Lung microvascular endothelial cell (primary cell): ENCODE data around the gene NNMT. TPM values are rescaled to one million over a fixed set of nuclear protein-coding genes. Genes with fewer than 3 reads are reported as not detected.

Experiments used
- DNase-seq, 2 donors: peaks; one replicate each; pipeline versions ENCODE4 v3.0.0 to v3.0.0-alpha.2; 2010; ENCODE audit warnings: low read depth in 2 of 2
- total RNA-seq: library from RNA; depleted of rRNA; stranded (reverse); fragments of >200 nt; gene quantifications from 2 replicates; pipeline ENCODE4 v1.2.1, GENCODE V29; 2014

Gene NNMT
- total RNA-seq, 1 donor from 2014 or later = 316 TPM

DNA sequence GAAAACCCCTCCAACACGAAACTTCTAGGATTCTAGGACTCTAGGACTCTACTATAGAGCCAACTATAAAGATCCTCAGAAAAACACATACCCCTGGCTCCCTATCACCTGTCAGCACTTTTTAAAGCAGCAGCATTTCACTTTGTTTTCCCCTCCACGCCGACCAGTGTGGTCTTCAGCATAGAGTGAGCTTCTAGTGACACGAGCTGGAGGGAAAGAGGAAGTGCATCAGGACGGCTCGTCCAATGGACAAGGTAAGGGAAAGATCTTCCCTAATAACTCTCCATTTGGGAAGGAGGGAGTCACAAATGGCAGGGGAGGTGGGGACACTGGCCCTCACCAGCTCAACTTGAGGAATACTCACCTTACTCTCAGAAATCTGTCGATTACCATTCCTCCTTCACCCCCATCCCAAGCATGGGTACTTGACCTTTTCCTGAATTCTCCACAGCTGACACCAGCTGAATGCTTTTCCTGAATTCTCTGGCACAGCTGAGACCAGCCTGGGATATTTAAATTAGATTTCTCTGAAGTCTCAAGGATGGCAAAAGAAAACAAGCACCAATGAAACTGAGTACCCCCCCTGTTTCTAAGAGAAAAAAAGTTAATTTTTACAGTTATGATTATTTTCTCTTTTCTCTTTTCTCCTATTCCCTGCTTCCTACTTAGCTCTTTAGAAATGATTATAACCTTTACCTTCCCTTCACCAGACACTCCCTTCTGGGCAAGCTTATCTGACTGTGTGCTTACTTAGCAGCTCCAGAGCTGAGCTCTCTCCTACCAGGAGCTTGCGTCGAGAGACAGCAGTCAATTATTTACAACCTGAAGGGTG, 33.3 kb upstream of the NNMT start:
- DNase-seq = peak; percentile 68 to 80

DNA sequence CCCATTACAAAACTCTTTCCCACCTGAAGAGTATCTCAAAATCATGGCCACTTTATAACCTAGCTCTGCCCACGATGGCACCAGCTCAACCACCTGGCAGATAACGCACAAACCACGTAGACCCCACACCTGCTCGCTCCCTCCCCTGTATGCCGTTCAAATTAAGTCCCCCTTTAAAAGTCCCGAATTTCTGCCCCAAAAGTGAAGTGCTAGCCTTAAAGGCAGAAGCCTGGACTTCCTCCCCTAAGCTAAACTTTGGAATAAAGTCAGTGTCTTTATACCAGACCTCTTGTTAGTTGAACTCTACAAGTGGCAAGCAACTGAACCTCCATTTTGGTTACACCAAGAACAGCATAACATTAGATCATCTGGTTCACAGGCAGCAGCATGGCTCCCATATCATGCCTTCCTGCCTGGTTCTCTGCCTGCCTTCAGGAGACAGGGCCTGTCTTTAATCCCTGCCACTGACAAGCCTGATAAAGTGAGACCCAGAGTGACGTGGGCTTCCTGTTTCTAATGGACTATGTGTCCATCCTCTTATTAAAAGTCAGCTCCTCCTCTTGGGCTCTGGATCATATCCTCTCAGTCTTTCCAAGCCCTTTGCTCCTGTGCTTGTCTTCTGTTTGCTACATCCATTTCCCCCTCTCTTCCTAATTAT, 32.6 kb upstream of the NNMT start:
- DNase-seq = peak in 1 of 2 donors; percentile 20

DNA sequence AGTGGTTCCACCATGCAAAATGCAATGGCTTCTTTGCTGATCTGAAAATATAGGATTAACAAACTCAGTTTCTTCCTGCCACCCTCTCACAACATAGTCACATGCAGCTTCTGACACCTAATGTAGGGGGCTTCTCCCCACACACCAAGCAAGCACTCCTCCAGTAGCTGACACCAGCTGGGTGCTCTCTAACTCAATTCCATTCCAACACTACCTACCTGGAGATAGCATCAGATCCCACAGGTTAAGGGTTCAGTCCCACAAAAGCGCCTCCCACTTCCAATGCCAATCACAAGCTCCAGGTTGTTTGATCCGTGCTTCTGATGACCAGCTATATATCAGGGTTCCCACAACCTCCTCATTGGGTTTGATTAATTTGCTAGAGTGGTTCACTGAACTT, 31.8 kb upstream of the NNMT start:
- no peak for DNase-seq

DNA sequence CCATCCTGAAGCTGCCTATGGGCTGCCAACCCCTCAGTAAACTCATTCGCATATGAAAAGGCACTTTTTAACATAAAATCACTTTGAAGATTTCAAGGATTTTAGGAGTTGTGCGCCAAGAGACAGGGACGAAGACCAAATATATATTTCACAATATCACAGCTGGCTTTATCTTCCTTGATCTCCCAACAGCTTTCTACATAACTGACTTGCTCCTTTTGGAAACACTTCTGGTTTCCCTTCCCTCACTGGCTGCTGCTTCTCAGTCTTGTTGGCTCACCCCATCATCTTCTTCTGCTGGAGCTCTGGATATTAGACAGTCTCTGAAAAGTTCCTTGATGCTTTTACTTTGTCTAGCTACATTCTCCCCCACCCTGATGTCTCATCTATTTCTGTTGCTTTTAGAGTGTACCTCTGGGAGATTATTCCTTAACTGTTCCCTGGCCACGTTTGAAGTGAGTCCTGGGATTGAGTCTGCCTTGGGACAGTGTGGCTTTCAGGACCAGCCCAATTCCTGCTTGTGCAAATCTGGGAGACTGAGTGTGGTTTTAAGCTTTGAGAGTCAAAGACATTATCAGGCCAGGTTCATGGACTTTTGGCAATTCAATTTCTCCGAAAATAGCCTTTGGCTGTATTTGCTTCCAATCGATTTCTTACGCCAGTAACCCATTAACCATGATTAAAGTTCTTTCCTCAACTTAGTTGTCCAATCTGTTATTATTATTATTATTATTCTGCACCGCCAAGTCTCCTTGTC, 30.9 kb upstream of the NNMT start:
- DNase-seq = no peak

GRCh38 chr11:114269498-114269897, 26.7 kb upstream of the NNMT start:
- no peak for DNase-seq

GRCh38 chr11:114270531-114271270, 25.5 kb upstream of the NNMT start:
- no peak for DNase-seq

DNA sequence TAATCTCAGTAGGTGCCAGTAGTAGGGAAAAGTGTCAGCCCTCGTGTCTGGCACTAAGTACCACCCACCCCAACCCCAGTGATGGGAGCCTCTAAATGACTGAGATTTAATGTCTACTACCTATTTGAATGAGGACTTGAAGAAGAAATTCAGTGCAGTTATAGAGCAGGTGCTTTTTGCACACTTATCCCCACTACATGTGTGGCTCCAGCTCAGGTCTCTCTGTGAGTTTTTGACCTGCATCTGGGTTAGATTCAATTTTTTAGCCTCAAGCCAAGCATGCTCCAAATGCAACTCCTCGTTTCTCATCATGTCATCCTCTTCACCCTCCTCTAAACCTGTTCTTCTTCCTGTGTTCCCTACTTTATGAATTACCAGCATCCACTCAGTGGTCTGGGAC, 24.9 kb upstream of the NNMT start:
- DNase-seq = no peak

DNA sequence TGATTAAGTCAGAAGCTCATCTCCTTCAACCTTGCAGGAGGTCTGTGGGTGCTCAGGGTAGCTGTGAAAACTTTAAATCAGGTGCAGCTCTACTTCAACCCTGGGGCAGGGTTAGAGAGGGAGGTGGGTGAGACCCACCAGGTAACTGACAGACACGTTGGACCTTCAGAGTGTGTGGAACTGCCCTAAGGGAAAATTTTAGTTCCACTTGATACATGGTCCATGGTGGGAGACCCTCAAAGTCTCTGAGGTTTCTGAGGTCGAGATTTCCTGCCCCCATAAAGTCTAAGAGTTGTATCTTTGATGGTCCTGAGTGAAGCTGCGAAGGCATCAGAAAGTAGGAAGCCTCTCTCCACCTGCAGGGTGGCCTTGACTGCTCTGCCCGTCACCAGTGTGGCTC, 23.9 kb upstream of the NNMT start:
- no peak for DNase-seq

DNA sequence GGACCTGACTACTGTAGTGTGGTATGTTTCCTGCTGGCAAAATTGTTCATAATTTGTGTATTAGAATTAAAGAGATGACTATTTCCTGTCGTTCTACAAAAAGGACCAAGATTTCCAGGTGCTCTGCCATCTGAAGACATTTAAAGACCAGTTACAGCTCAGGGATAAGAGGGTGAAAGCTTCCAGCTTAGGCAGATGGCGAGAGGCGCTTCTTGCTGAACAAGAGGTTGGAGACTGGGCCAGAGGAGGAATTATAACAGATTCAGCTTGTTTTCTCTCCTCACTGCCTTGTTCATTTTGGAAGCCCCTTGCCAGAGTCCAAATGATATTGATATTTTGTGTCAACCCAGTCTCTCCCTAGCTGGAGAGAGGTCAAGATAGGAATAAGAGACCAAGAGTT, 23.1 kb upstream of the NNMT start:
- no peak for DNase-seq

DNA sequence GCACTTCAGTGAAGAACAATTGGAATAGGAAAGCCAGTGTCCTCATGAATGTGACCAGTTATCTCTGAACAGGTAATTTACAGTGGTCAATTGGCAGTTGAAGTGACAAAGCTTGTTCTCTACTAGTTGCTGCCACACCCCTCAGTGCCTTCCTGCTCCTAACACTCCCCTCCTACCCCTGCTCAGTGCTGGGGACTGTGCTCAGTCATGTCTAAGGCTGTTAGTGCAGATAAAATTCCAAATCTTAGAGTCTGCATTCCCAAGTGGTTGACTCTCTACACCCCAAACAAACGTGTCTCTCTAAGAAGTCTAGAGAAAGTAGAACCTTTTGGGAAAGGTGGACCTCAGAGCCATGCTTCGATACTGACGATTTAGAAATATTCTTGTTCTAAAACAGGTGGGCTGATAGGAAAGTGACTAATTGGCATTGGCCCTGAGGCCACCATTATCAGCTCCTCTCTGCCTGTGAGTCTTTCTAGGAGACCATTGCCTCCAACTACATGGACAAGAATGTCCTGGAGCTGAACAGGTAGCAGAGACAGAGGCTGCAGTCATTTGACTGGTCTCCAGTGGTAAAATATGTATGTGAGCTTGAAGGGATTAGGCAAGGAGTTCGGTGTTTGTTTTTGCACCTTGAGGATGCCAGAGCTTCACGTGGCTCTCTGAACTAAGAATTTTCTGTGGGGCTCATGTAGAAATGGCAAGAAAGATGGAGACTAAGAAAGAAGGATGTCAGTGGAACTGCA, 22.1 kb upstream of the NNMT start:
- DNase-seq = no peak

GRCh38 chr11:114274637-114275036, 21.6 kb upstream of the NNMT start:
- no peak for DNase-seq

DNA sequence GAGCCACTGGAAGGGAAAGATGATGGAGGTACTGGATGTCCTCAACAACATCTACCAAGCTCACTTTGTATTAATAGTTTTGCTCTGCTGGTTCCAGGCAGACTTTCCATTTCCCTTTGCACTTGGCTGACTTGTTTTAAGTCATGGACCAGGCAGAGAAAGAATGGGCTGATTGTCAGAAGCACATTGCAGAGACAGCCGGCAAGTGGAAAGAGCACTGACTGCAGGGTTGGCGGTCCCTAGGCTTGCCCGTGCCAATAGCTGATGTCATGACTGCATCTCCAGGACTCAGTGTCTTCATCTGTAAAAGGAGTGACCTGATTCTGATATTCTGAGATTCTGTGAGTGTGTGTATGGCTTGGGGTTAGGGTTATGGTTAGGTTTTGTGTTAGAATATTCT, 20.9 kb upstream of the NNMT start:
- DNase-seq = no peak

DNA sequence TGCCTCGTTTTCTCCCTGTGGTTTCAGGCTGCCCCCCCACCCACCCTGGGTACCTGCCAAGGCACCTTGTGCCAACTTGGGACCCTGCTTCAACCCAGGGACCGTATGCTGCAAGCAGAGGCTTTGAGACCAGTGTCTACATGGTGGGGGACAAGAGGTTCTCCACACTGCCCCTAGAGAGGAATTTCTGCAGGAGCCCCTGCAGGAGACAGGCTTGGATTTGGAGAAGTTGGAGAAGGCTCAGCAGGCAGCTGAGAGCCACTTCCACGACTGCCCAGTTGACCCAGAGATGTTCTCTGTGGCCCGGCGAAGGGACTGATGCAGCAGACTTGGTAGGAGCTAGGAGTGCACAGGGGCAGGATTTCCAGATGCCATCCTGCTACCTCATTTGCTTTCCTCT, 20.1 kb upstream of the NNMT start:
- DNase-seq = no peak

DNA sequence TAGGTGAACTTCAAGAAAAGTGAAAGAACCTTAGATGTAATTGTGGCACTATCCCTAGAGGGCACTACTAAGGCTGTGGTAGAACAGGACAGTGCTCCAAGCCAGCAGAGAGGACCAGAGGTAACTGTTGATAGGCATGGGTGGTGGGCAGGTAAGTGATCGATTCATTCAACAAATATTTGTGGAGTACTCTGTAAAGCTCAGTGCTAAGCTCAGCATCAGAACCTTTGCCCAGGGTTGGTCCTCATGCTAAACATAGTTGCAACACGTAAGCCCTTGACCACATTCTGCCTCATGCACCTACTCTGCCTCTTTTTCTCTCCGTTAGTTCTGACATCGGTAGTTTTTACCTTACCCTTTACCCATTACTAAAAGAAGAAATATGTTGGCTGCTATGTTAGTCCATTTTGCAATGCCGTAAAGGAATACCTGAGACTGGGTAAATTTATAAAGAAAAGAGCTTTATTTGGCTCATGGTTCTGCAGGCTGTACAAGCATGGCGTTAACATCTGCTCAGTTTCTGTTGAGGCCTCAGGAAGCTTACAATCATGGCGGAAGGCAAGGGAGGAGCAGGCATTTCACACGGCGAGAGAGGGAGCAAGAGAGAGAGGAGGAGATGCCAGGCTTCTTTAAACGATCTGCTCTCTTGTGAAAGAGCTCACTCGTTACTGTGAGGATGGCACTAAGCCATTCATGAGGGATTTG, 18.4 kb upstream of the NNMT start:
- no peak for DNase-seq

- no peak for DNase-seq
These were observed 17.7 kb upstream of the NNMT start for GRCh38 chr11:114278342-114279065.

GRCh38 chr11:114279792-114280546, 16.2 kb upstream of the NNMT start:
- DNase-seq = peak in 1 of 2 donors; percentile 43

GRCh38 chr11:114280696-114281095, 15.5 kb upstream of the NNMT start:
- DNase-seq = peak; percentile 89 to 93

DNA sequence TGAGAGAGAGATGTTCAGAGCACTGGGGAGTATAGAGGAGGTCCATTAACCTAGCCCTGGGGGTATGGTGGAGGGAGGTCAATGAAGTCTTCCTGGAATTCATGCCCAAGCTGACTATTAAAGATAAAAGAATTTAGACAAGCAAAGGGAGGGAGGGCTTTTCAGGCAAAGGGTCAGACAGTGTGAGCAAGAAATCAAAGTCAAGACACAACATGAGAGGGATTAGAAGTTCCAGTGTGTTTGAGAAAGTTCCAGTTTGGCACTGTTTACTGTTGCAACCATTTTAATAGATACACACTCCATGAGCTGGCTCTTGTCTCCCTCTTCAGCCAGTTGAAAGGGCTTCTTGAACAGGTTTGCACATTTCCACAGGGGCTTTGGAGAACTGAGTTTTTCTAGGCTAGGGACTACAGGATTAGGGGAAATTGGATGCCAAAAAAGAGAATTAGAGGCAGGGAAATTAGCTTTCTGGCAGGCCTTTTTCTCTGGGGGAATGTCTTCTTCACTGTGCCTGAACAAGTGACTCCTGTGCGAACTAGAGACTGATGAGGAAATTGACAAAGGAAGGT, 14.7 kb upstream of the NNMT start:
- DNase-seq = no peak

GRCh38 chr11:114282488-114282887, 13.7 kb upstream of the NNMT start:
- DNase-seq = no peak
